Activated CD4-positive, alpha-beta T cell treated with anti-CD3 and anti-CD28 coated beads, Interleukin-2, amount 10 ng/mL, durations not matched to agents 24 days and 14 days (primary cell): ENCODE data around the gene TAAR1. TPM values are rescaled to one million over a fixed set of nuclear protein-coding genes. Genes with fewer than 3 reads are reported as not detected.
"Not testable (repeated sequence)": the region's sequence is repeated elsewhere in the genome, so short reads cannot be mapped to it uniquely, and the experiment has no call there.

Source experiments
- DNase-seq: peaks from one replicate; pipeline ENCODE4 v3.0.0; 2022
- H3K27ac Mint-ChIP-seq: one replicate; pipeline ENCODE4 v1.8.0; 2022; ENCODE audit warnings: mild to moderate bottlenecking, mixed read lengths
- H3K27me3 Mint-ChIP-seq: one replicate; pipeline ENCODE4 v1.8.0; 2022; ENCODE audit warnings: mixed read lengths
- H3K36me3 Mint-ChIP-seq: one replicate; pipeline ENCODE4 v1.8.0; 2022; ENCODE audit warnings: low read depth, mild to moderate bottlenecking, mixed read lengths
- H3K4me1 Mint-ChIP-seq: one replicate; pipeline ENCODE4 v1.8.0; 2021; ENCODE audit warnings: mixed read lengths
- H3K4me3 Mint-ChIP-seq: one replicate; pipeline ENCODE4 v1.8.0; 2022; ENCODE audit warnings: mild to moderate bottlenecking, moderate library complexity, mixed read lengths
- H3K9me3 Mint-ChIP-seq: one replicate; pipeline ENCODE4 v1.8.0; 2021; ENCODE audit warnings: mixed read lengths
- intact Hi-C: fragments of 100-400 bp; cut with micrococcal nuclease; formaldehyde crosslinking; loops from one replicate; pipeline ENCODE4 v1.15.1; 2023
- total RNA-seq: library from RNA; stranded (reverse); gene quantifications from 2 replicates; pipeline ENCODE4 v1.2.3, GENCODE V29; 2022

Gene TAAR1, protein sequence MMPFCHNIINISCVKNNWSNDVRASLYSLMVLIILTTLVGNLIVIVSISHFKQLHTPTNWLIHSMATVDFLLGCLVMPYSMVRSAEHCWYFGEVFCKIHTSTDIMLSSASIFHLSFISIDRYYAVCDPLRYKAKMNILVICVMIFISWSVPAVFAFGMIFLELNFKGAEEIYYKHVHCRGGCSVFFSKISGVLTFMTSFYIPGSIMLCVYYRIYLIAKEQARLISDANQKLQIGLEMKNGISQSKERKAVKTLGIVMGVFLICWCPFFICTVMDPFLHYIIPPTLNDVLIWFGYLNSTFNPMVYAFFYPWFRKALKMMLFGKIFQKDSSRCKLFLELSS
- not detected in 2 replicates for total RNA-seq

DNA sequence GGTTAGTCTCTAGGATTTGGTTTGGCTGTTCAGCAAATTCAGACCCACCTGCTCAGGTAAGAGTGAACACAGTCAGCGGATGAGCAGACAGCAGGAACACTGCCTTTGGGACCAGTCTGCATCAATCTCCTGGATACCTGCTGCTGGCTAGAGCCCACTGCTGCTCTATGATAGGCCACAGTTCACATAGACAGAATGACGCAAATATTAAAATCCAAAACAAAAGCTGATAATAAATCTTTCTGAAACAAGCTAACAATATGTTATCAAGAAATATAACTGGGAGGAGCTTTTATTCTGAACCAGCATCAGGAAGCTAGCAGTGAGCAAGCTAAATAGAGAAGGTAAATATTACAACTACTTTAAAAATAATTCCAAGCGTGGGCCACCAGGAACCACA, at the start of gene TAAR1:
TSS of gene TAAR1 (minus strand) at position 101 of the 400 bp plus-strand sequence. CDS start 13,179 bp downstream, outside the sequence.
- no peak for DNase-seq
- H3K9me3 Mint-ChIP-seq, result no peaks in the 10 kb centered on the region
- H3K27ac Mint-ChIP-seq, result no peak within 1 kb of the TSS
- no peak within 1 kb of the TSS for H3K4me3 Mint-ChIP-seq
- peaks cover 12% of the 10 kb centered on the region for H3K27me3 Mint-ChIP-seq
- H3K36me3 Mint-ChIP-seq, result no peaks in the 10 kb centered on the region
- intact Hi-C loops, result no loop called here
- H3K4me1 Mint-ChIP-seq, result no peaks in the 10 kb centered on the region

GRCh38 chr6:132708771-132709170, 49.8 kb upstream of the TAAR1 start:
- peaks cover 9% of the 10 kb centered on the region for H3K9me3 Mint-ChIP-seq
- no peak overlapping the region for H3K4me3 Mint-ChIP-seq
- peaks cover 31% of the 10 kb centered on the region for H3K27me3 Mint-ChIP-seq
- H3K36me3 Mint-ChIP-seq, result no peaks in the 10 kb centered on the region
- no peak overlapping the region for H3K27ac Mint-ChIP-seq
- intact Hi-C loops, result no loop called here
- no peaks in the 10 kb centered on the region for H3K4me1 Mint-ChIP-seq
- DNase-seq, result no peak

DNA sequence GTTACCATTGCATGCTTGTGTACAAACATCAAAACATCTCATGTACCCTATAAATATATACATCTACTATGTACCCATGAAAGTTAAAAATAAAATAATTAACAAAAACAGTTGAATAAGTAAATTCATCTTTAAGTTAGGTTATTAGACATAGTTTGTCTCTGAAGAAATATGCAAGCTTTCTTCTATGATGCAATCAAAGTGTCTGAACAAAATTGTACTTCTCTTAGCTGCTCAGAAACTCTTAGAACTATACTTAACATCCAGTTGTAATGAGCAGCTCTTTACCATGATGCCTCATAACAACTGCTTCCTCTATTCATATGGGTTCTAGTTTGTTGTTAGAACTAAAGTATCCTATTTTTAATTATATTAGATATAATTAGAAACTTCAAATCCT, 49.0 kb upstream of the TAAR1 start:
- Mint-ChIP-seq H3K4me3 (no peak overlapping the region), H3K27ac (no peak overlapping the region), H3K36me3 (no peaks in the 10 kb centered on the region), H3K4me1 (no peaks in the 10 kb centered on the region), H3K27me3 (peaks cover 32% of the 10 kb centered on the region), H3K9me3 (peaks cover 9% of the 10 kb centered on the region)
- DNase-seq, result no peak
- intact Hi-C loops, result no loop called here

DNA sequence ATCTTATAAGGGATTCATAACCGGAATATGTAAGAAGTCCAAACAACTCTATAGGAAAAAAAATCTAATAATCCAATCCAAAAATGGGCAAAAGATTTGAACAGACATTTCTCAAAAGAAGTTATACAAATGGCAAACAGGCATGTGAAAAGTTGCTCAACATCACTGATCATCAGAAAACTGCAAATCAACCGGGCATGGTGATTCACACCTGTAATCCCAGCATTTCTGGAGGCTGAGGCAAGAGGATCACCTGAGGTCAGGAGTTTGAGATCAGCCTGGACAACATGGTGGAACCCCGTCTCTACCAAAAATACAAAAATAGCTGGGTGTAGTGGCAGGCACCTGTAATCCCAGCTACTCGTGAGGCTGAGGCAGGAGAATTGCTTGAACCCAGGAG, 47.8 kb upstream of the TAAR1 start:
- H3K9me3 Mint-ChIP-seq, H3K27ac Mint-ChIP-seq, H3K36me3 Mint-ChIP-seq, DNase-seq, H3K4me1 Mint-ChIP-seq, intact Hi-C loops, H3K4me3 Mint-ChIP-seq: not testable (repeated sequence)
- peaks cover 36% of the 10 kb centered on the region for H3K27me3 Mint-ChIP-seq

DNA sequence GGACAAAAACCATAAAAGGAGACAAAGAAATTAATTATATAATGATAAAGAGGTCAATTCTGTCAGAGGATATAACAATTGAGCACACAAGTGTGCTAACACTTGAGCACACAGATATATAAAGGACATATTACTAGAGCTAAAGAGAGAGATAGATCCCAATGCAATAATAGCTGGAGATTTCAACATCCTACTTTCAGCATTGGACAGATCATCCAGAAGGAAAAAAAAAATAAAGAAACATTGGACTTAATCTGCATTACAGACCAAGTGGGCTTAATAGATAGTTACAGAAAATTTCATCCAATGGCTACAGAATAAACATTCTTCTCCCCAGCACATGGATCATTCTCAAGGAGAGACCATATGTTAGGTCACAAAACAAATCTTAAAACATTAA, 45.0 kb upstream of the TAAR1 start:
- intact Hi-C loops, result no loop called here
- peaks cover 9% of the 10 kb centered on the region for H3K9me3 Mint-ChIP-seq
- H3K4me1 Mint-ChIP-seq, result no peaks in the 10 kb centered on the region
- no peak overlapping the region for H3K4me3 Mint-ChIP-seq
- H3K27me3 Mint-ChIP-seq, result peaks cover 37% of the 10 kb centered on the region
- DNase-seq, result no peak
- no peaks in the 10 kb centered on the region for H3K36me3 Mint-ChIP-seq
- no peak overlapping the region for H3K27ac Mint-ChIP-seq

DNA sequence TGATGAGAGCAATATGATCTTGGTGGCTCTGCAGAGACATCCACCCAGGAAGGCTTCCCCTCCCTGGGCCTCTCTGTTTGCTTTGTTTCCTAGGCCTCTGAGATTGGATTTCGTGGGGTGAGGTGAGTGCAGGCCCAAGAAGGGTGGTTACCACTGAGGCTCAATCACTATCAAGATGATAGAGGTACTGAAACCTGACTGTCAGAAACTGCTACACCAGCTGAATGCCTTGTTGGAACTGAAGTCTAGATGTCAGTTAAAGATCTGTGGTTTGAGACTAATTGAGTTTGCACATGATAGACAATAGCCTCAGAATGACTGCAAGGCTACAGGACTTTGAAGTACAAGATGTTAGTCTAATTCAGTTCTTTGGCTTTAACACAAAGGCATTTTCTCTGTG, 39.6 kb upstream of the TAAR1 start:
- H3K27ac Mint-ChIP-seq, result no peak overlapping the region
- H3K4me3 Mint-ChIP-seq, result no peak overlapping the region
- peaks cover 3% of the 10 kb centered on the region for H3K9me3 Mint-ChIP-seq
- no peaks in the 10 kb centered on the region for H3K4me1 Mint-ChIP-seq
- H3K27me3 Mint-ChIP-seq, result peaks cover 15% of the 10 kb centered on the region
- no peak for DNase-seq
- intact Hi-C loops, result no loop called here
- no peaks in the 10 kb centered on the region for H3K36me3 Mint-ChIP-seq

DNA sequence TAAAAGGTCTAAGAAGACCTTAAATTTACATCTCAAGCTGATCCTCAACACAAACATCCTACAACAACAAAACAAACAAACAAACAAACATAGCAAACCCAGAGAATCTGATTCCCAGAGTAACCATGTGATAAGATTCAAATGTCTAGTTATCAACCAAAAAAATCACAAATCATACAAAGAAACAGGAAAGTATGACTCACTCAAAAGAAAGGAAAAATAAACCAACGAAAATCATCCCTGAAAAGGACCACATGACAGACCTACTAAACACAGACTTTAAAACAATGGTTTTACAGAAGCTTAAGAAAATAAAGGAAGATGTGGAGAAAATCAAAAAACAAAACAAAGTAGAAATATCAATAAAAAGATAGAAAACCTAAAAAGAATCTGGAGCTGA, 36.8 kb upstream of the TAAR1 start:
- no peak overlapping the region for H3K4me3 Mint-ChIP-seq
- H3K4me1 Mint-ChIP-seq, result no peaks in the 10 kb centered on the region
- intact Hi-C loops, result no loop called here
- H3K9me3 Mint-ChIP-seq, result peaks cover 3% of the 10 kb centered on the region
- peaks cover 16% of the 10 kb centered on the region for H3K27me3 Mint-ChIP-seq
- H3K36me3 Mint-ChIP-seq, result no peaks in the 10 kb centered on the region
- DNase-seq, result no peak
- no peak overlapping the region for H3K27ac Mint-ChIP-seq

GRCh38 chr6:132693478-132693877, 34.5 kb upstream of the TAAR1 start:
- no peak overlapping the region for H3K27ac Mint-ChIP-seq
- H3K4me1 Mint-ChIP-seq, result no peaks in the 10 kb centered on the region
- intact Hi-C loops, result no loop called here
- peaks cover 3% of the 10 kb centered on the region for H3K9me3 Mint-ChIP-seq
- H3K4me3 Mint-ChIP-seq, result no peak overlapping the region
- DNase-seq, result no peak
- no peaks in the 10 kb centered on the region for H3K36me3 Mint-ChIP-seq
- peaks cover 21% of the 10 kb centered on the region for H3K27me3 Mint-ChIP-seq

DNA sequence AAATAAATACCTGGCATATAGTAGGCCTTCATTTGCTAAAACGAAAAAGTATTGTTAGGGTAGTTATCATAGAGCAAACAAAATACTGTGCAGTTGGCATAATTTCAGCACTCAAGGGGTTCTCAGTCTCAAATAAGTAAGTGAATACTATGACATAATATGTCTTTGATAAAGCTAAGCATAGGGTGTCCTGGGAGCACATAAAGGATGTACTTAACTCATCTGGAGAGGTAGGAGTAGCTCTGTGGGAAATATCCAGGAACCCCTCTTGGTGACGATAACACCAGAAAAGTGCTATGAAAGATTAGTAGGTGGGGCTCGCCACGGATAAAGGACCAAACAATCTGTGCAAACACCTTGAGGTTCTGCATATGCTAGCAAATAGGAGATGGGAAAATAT, 31.7 kb upstream of the TAAR1 start:
- Mint-ChIP-seq H3K36me3 (no peaks in the 10 kb centered on the region), H3K27me3 (peaks cover 33% of the 10 kb centered on the region)
- intact Hi-C loops, result no loop called here

DNA sequence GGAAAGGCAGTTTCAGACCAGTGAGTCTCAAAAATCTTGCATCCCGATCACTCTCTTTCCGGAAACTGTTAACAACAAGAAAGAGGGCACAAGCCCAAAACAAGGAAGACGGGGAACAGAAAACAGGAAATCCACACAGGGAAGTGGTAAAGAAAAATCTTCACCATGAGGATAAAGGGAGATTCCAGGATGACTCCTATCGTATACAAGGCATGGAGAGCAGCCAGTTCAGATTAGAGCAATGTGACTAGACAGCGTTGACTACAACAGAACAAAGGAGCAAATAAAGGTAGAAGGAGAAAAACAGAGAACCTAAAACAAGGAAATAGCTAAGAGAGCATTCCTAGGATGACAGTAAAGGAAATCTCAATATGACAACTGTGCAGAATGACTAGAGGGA, 28.3 kb upstream of the TAAR1 start:
- Mint-ChIP-seq H3K36me3 (no peaks in the 10 kb centered on the region), H3K27me3 (peaks cover 31% of the 10 kb centered on the region), H3K4me3 (no peak overlapping the region), H3K9me3 (no peaks in the 10 kb centered on the region), H3K4me1 (no peaks in the 10 kb centered on the region), H3K27ac (no peak overlapping the region)
- DNase-seq, result no peak
- intact Hi-C loops, result no loop called here

More for the DNA sequence above, 31.7 kb upstream of the TAAR1 start:
- H3K4me3 Mint-ChIP-seq, result no peak overlapping the region
- H3K9me3 Mint-ChIP-seq, result no peaks in the 10 kb centered on the region
- no peak for DNase-seq
- no peaks in the 10 kb centered on the region for H3K4me1 Mint-ChIP-seq
- no peak overlapping the region for H3K27ac Mint-ChIP-seq

DNA sequence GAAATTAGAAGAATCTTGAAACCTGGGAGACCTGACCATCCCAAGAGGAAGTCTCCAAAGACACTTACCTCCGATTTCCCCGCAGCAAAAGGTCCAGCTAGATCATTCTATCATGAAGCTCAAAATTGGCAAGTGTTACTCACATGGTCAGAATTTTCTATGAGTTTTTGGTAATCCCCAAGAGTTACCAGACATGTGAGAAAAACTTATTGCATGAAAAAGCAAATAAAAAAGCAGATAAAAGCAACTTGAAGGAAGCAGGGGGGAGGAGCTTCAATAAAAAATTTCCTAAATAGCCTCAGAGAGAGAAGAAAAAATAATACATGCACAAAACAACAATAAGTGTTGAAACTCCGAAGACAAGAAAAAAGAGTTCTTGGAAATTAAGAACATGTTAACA, 27.5 kb upstream of the TAAR1 start:
- Mint-ChIP-seq H3K27me3 (peaks cover 31% of the 10 kb centered on the region), H3K4me1 (no peaks in the 10 kb centered on the region)
- intact Hi-C loops, result no loop called here

DNA sequence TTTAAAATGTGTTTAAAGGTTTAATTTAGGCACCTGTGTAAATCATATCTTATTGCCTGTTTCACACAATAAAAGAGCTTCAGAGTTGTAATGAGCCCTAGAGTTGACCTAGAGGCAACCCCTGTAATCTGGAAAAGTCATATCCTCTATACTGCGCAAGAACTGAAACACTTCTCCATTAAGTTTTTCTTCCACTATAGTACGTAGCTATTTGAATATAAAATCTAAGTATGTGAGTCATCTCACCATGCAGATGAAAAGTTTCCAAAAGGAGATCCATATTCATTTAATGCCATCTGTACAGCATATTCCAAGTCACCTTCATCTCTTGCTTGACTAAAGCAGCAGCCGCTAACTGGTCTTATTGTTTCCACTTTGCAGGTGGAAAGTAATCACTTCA, 26.0 kb upstream of the TAAR1 start:
- Mint-ChIP-seq H3K36me3 (no peaks in the 10 kb centered on the region), H3K9me3 (no peaks in the 10 kb centered on the region), H3K4me1 (no peaks in the 10 kb centered on the region), H3K27me3 (peaks cover 27% of the 10 kb centered on the region), H3K4me3 (no peak overlapping the region), H3K27ac (no peak overlapping the region)
- no peak for DNase-seq
- intact Hi-C loops, result no loop called here

More for the DNA sequence above, 27.5 kb upstream of the TAAR1 start:
- H3K27ac Mint-ChIP-seq, result no peak overlapping the region
- H3K4me3 Mint-ChIP-seq, result no peak overlapping the region
- H3K36me3 Mint-ChIP-seq, result no peaks in the 10 kb centered on the region
- H3K9me3 Mint-ChIP-seq, result no peaks in the 10 kb centered on the region
- no peak for DNase-seq

GRCh38 chr6:132684272-132684671, 25.3 kb upstream of the TAAR1 start:
- Mint-ChIP-seq H3K4me1 (no peaks in the 10 kb centered on the region), H3K4me3 (no peak overlapping the region), H3K36me3 (no peaks in the 10 kb centered on the region), H3K27ac (no peak overlapping the region), H3K27me3 (peaks cover 23% of the 10 kb centered on the region), H3K9me3 (no peaks in the 10 kb centered on the region)
- no peak for DNase-seq
- intact Hi-C loops, result no loop called here

DNA sequence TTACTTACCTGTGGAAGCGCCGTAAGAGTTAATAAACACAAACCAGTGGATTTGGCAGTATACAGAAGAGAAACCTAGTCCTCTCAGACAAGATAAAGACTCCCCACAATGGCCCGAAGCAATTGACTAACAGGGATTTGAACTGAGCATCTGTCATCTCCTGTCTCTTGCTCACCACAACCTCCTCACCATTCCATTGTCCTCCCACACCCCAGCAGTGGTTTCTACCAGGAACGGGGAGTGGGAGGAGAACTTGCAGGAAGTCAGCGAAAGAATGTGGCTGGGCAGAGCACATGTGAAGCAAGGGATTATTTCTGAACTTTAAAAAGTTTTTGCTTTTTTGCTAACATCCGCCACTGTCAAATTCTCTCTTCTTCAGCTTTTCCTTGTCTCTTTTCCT, 24.6 kb upstream of the TAAR1 start:
- intact Hi-C loops, result no loop called here
- DNase-seq, result no peak
- H3K4me1 Mint-ChIP-seq, result no peaks in the 10 kb centered on the region
- no peak overlapping the region for H3K4me3 Mint-ChIP-seq
- H3K9me3 Mint-ChIP-seq, result no peaks in the 10 kb centered on the region
- H3K27me3 Mint-ChIP-seq, result peaks cover 24% of the 10 kb centered on the region
- no peaks in the 10 kb centered on the region for H3K36me3 Mint-ChIP-seq
- H3K27ac Mint-ChIP-seq, result no peak overlapping the region

DNA sequence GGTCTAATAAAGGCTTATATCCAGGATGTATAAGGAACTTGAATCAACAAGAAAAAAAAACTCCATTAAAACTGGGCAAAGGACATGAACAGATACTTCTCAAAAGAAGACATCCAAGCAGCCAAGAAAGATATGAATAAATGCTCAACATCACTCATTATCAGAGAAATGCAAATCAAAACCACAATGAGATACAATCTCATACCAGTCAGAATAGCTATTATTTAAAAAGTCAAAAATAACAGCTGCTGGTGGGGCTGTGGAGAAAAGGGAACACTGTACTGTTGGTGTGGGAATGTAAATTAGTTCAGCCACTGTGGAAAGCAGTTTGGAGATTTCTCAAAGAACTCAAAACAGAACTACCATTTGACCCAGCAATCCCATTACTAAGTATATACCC, 20.1 kb upstream of the TAAR1 start:
- H3K36me3 Mint-ChIP-seq, H3K27ac Mint-ChIP-seq, H3K4me1 Mint-ChIP-seq, intact Hi-C loops, H3K4me3 Mint-ChIP-seq, H3K9me3 Mint-ChIP-seq, DNase-seq: not testable (repeated sequence)
- H3K27me3 Mint-ChIP-seq, result peaks cover 22% of the 10 kb centered on the region
